HG03439 (cell line): ENCODE measurements around the gene RANBP1.

Experiments used
- ATAC-seq: cut with Tn5 transposase; IDR thresholded peaks from one replicate; pipeline ENCODE4 v1.9.1; 2021; ENCODE audit warnings: mild to moderate bottlenecking, moderate library complexity; ENCODE audit not compliant: unreplicated experiment

Gene RANBP1

GRCh38 chr22:20107951-20108756 is 7.8 kb upstream of the RANBP1 start:
- ATAC-seq: no peak

- ATAC-seq: no peak
These were observed 7.1 kb upstream of the RANBP1 start for GRCh38 chr22:20108757-20109230.

- ATAC-seq: no peak
These were observed 6.2 kb upstream of the RANBP1 start for GRCh38 chr22:20109411-20110358.

- no peak for ATAC-seq
These were observed 5.4 kb upstream of the RANBP1 start for GRCh38 chr22:20110359-20110985.

GRCh38 chr22:20111045-20111688 is 4.7 kb upstream of the RANBP1 start:
- no peak for ATAC-seq

GRCh38 chr22:20111689-20112622 is 3.9 kb upstream of the RANBP1 start:
- no peak for ATAC-seq

- ATAC-seq: no peak
These were observed 3.0 kb upstream of the RANBP1 start for GRCh38 chr22:20112623-20113511.

- ATAC-seq: no peak
These were observed 2.2 kb upstream of the RANBP1 start for GRCh38 chr22:20113551-20114310.

- ATAC-seq: no peak
These were observed 1.1 kb upstream of the RANBP1 start for GRCh38 chr22:20114506-20115475.

GRCh38 chr22:20116376-20116950 is 559 bp downstream of the RANBP1 start:
- ATAC-seq: no peak

- peak; percentile 77 for ATAC-seq
These were observed 1.2 kb downstream of the RANBP1 start, which contains the start of gene TRMT2A for GRCh38 chr22:20116951-20117632. TRMT2A (minus strand) TSS chr22:20117226; CDS start chr22:20116906, 320 bp downstream.

GRCh38 chr22:20117633-20118299 is 1.9 kb downstream of the RANBP1 start:
- peak; percentile 27 for ATAC-seq

GRCh38 chr22:20118300-20119020 is 2.6 kb downstream of the RANBP1 start:
- no peak for ATAC-seq

- no peak for ATAC-seq
These were observed 6.0 kb downstream of the RANBP1 start for GRCh38 chr22:20121856-20122415.
